ENCODE results near the gene SMOC1.

The SMOC1 gene

GRCh38 chr14:69980457-69981425 is 101.5 kb downstream of the SMOC1 start:
- DNase-seq (ENCODE audit: low read depth in 2 of 2): no peak

DNA sequence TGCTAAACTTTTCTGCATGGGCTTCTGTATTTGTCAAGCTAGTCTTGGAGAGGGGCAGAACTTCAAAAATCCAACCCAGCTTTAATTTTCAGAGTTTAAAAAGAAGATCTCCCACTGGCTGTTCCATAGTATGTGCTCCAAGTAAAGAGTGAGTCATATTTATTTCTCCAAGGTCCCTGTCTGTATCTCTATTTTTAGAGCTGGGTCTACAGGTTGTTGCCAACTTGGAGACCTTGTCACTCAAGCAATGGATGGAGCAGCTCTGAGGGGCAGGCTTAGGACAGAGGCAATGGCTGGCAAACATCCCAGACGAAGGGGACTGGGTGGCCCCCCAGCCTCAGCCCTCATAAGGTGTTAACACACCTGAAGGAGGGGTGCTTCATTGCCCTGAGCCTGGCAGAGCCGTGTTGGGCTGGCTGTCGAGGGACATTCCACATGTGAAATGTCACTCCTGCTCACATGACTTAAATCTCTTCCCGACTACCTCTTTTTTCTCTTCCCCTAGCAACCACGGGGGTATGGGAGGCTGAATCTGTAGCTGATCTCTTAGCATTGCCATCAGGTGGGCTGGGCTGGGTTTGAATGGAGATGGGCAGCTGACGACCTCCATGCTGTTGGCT is 103.1 kb downstream of the SMOC1 start:
- no peak for DNase-seq (ENCODE audit: low read depth in 2 of 2)

DNA sequence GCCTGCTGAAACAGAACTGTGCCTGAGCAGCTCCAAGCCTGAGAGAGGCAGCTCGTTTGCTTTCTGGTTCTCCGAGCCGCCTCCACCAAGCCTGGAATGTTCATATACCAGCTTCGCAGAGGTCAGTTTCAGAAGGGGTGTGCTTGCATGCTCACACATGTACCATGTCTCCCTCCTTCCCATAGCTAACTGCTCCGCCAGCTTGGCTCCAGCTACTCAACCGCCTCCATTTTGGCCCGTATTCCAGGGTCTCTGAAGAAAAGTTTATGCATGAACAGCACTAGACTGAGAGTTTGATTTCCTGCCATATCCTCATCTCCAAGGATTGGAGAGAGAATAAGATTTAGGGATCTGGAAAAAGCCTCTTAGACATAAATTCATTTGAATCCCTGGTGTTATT is 103.7 kb downstream of the SMOC1 start:
- no peak for DNase-seq (ENCODE audit: low read depth in 2 of 2)

GRCh38 chr14:69983317-69983716 is 104.1 kb downstream of the SMOC1 start:
- no peak for DNase-seq (ENCODE audit: low read depth in 2 of 2)

- no peak for DNase-seq (ENCODE audit: low read depth in 2 of 2)
These were observed 106.2 kb downstream of the SMOC1 start for GRCh38 chr14:69985463-69985862.

GRCh38 chr14:69986336-69986735 is 107.1 kb downstream of the SMOC1 start:
- no peak for DNase-seq (ENCODE audit: low read depth in 2 of 2)

GRCh38 chr14:69987406-69988121 is 108.3 kb downstream of the SMOC1 start:
- no peak for DNase-seq (ENCODE audit: low read depth in 2 of 2)

DNA sequence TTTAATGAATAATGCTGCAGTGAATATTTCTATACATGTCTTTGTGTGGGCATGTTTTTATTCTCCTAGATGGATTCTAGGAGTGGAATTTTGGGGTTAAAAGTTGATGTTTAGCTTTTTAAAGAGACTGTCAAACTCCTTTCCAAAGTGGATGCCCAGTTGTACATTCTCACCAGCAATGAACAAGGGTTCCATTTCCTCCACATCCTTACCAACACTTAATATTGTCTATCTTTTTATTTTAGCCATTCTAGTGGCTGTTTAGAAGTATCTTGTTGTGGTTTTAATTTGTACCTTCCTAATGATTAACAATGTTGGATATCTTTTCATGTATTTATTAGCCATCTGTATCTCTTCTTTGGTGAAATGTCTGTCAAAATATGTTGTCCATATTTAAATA is 109.8 kb downstream of the SMOC1 start:
- DNase-seq (ENCODE audit: low read depth in 2 of 2): no peak

- no peak for DNase-seq (ENCODE audit: low read depth in 2 of 2)
These were observed 110.4 kb downstream of the SMOC1 start for GRCh38 chr14:69989622-69990021.

GRCh38 chr14:69990323-69990722 is 111.1 kb downstream of the SMOC1 start:
- no peak for DNase-seq (ENCODE audit: low read depth in 2 of 2)

DNA sequence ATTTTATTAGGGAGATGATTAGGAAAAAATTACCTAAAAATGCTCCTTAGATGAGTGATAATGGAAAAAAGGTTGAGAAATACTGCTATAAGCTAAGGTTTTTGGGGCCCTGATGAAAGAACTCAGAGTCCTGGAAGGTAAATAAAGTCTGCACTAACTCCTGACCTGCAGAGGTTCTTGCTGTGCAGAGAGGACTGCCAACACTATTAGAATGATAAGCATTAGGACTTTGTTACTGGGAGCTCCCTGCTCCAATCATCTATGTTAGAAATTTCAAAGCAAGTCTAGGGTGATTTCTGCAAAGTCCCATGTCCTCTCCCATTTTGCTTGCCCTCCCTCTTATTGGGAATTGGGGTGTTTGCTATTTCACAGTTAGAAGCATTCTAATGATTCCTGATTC is 112.2 kb downstream of the SMOC1 start:
- no peak for DNase-seq (ENCODE audit: low read depth in 2 of 2)

DNA sequence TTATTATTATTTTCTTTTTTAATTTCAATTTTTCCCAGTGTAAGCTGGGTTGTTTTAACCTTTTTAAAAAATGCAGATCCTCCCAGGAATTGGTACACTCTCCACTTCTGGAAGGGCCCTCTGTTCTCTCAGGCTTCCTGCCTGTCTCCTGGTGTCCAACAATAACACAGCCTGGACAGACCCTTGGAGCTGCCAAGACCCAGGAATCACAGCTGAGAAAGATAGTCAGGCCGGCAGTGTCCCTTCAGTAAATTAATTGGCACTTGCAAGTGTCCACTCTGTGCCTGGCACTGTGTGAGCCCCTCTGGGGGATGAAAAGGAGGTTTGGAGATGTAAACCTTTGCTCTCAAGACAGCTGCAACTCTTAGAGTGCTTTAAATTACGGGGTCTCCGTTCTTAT is 113.3 kb downstream of the SMOC1 start:
- DNase-seq (ENCODE audit: low read depth in 2 of 2): no peak

DNA sequence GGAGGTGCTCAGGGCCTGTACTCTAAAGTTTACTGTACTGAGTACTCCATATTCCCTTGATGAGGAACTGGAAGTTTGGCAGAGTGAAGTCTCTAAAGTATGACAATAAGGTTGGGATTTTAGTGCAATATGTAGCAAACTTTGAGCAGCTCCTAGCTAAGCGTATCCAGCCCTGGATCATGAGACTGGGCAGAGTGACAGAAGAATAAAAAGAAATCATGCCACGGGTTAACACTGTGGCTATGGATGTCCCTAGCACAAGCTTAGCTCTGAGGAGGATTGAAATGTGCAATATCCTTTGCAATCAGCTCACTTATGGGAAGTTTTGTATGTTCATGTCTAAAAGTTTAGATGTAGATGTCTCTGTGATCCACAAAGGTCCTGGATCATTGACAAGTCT is 114.1 kb downstream of the SMOC1 start:
- DNase-seq (ENCODE audit: low read depth in 2 of 2): no peak

GRCh38 chr14:69994002-69994401 is 114.8 kb downstream of the SMOC1 start:
- DNase-seq (ENCODE audit: low read depth in 2 of 2): no peak

- DNase-seq (ENCODE audit: low read depth in 2 of 2): no peak
These were observed 117.0 kb downstream of the SMOC1 start for GRCh38 chr14:69996216-69996615.

DNA sequence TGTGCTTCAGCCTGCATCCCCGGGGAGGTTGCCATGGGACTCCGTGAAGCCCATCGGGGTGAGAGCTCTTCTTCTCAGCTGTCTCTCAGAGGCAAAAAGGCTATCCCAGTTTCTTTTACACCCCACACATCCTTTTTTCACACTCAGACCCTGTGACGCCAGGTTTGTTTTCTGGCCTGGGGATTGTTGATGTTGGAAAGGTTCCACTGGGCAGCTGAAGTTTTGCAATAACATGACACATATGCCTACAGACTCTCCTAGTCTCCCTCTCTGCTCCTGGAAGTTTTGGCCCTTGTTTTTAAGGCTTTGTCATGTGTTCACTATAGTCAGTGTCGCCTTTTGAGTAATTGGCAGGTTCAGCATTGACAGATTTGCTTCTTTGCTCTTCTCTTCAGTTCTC is 118.6 kb downstream of the SMOC1 start:
- no peak for DNase-seq (ENCODE audit: low read depth in 2 of 2)

DNA sequence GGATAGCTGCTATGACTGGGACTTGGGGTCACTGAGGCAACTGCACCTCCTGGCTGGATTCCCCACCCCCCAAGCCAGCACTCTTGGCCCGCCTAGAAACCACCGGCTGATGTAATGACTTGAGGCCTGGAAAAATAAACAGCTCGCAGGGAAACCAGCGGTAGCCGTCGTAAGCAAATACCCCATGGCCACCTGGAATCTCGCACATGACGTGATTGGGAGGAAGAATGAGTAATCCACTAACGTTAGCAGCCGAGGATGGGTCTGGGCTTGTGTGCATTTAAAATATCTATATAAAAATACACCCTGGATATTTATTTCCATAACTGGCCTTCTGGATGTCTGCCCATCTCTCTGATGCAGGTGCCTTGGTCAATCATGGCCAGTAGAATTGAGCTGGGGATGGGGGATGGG is 120.1 kb downstream of the SMOC1 start:
- no peak for DNase-seq (ENCODE audit: low read depth in 2 of 2)

GRCh38 chr14:70000601-70001000 is 121.4 kb downstream of the SMOC1 start:
- no peak for DNase-seq (ENCODE audit: low read depth in 2 of 2)

GRCh38 chr14:70002589-70003346 is 123.6 kb downstream of the SMOC1 start:
- no peak for DNase-seq (ENCODE audit: low read depth in 2 of 2)

DNA sequence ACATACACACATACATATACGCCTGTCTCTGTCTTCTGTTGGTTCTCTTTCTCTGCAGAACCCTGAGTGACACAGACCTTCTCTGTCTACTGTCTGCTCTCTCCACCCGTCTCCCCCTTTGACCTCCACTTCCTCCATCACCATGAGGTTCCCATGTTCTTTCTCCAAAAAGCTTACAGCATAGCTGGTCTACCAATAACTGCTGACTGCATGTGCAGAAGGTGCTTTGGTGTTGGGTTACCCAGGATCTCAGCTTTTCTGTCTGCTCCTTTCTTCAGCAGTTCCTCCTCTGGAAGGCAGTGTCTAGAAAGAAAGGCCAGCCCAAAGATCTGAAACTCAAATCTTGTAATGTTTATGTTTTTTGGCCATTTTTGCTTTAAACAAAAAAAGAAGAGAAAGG is 125.6 kb downstream of the SMOC1 start:
- DNase-seq (ENCODE audit: low read depth in 2 of 2): no peak

GRCh38 chr14:70005281-70005805 is 126.1 kb downstream of the SMOC1 start:
- no peak for DNase-seq (ENCODE audit: low read depth in 2 of 2)

- DNase-seq (ENCODE audit: low read depth in 2 of 2): no peak
These were observed 127.5 kb downstream of the SMOC1 start for GRCh38 chr14:70006699-70007098.
